H1 (cell line): Measurements from ENCODE around the gene C16orf90. TPM values are rescaled to one million over a fixed set of nuclear protein-coding genes. Genes with fewer than 3 reads are reported as not detected.

Source experiments
- EGR1 ChIP-seq: IDR thresholded peaks from 2 replicates; pipeline ENCODE4 v1.6.1; 2011; ENCODE audit warnings: low read depth, low read length, borderline replicate concordance
- polyA plus RNA-seq, 7 experiments: library from polyadenylated mRNA; depleted of rRNA in 3 of 7; stranded (reverse) in 5 of 7; unstranded in 2 of 7; fragments of >200 nt in 5 of 7; fragments of 200-250 nt in 2 of 7; gene quantifications; 1 replicate in 5 of 7; 2 replicates in 1 of 7; 4 replicates in 1 of 7; pipeline versions ENCODE4 v1.2.1 to v1.2.3, GENCODE V29; 2011 to 2013; ENCODE audit warnings: missing spikeins in 2 of 7, mixed read lengths in 2 of 7
- total RNA-seq: library from RNA; stranded (reverse); fragmentation: NEBNext Ultra II Directional; extraction: Animal tissue kit (Norgen Biotek cat#: 25700); gene quantifications from 2 replicates; pipeline ENCODE4 v1.2.1, GENCODE V29; 2021

Gene C16orf90
- total and polyA plus RNA-seq, 2 of the 8 experiments (the other 6 are each of a cell fraction or from before 2014, with no cell fraction given): not detected

DNA sequence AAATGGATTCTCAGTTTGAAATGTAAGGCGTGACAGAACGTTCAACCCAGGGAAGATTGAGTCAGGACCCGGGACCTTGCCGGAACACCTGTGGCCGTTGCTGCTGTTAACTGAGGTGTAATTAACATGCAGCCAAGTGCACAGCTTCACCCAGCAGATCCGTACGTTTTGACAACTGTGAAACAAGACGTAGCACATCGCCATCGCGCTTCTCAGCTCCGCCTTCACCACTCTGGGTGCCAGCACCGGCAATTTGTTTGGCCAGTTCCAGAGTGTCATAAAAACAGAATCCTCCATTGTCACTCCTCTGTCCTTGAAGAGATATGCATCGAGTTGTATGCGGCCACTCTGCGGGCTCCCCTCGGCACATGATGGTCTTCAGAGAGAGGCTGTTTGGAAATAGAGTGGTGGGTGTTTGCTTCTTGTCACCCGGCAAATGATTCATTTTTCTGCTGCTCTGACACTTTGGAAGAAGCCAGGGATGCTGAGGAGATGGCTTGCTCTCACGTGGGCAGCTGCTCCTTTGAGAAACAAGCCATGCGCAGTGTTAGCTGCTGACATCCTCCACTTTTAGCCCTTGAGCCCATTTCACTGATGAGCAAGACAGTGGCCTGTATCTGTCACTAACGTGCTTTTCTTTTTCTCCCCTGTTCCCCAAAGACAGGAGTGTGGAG, 29.2 kb downstream of the C16orf90 start (continued):
- TF ChIP-seq EGR1: no peak
